Activated CD4-positive, alpha-beta T cell treated with anti-CD3 and anti-CD28 coated beads for 4 hours (primary cell): Measurements from ENCODE around the gene SMARCE1.

Experiments used
- DNase-seq, 2 donors: peaks; one replicate each; pipeline ENCODE4 v3.0.0-alpha.2; 2020

Gene SMARCE1

DNA sequence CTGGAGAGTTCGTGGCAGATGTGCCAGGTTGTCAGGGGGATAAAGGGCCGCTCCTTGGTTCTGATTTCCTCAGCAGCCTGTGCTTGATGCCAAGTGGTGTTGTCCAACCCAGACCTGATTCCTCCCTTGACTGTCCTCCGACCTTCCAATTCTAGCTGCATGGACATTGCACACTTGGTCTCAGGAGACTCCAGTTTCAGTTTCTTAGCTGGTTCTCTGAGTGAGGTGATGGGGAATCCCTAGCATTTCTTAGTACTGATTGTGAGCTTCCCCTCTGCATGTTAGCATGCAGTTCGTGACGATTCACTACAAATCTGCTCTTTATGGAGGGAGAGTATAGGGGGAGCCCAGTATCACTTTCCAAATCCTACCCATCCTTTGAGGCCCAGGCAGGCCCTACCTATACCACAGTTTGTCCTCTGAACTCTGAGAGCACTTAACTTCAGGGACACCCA is 70.0 kb downstream of the SMARCE1 start:
- DNase-seq, result no peak

DNA sequence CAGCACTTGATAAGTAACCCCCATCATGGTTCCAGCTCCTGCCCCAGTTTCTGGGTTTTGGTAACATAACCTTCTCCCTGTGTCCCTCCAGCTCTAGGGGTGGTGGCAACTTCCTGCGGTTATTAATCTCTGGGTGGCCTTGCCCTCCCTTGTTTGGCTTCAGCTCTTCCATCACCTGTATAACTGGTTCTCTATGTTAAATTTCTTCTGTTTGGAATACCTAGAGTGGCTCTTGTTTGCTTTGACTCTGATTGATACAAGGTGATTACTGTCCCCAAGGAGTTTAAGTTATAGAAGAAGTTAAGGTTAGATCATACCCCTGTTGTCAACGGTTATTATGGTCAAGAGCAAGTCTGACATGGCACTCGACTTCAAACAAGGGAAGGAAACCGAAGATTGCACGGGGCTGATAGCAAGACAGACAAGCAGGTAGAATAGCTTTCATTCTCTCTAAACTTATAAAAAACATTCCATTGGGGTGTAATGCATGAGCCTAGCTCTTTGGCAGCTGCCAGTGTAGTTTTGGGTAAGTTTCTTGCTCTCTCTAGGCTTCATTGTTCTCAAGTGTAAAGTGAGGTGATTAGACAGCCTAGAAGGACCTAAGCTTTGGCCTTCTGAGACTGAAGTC is 71.4 kb downstream of the SMARCE1 start:
- DNase-seq, result no peak
